Common myeloid progenitor, CD34-positive (primary cell): ENCODE measurements around the gene BCL2L13.

Experiments
- CTCF ChIA-PET: fragments of 350-600 bp; sonication (Branson Sonifier 250); formaldehyde crosslinking; loops from one replicate; lab custom pipeline; 2021; ENCODE audit warnings: antibody characterized with exemption; lab: Charles Lee
- POLR2A ChIA-PET: fragments of 350-600 bp; sonication (Branson Sonifier 250); formaldehyde crosslinking; loops from one replicate; lab custom pipeline; 2021; ENCODE audit warnings: antibody characterized with exemption; lab: Charles Lee
- DNase-seq, 3 donors: peaks; one replicate each; pipeline versions ENCODE4 v3.0.0 to v3.0.0-alpha.2; 2013
- H3K27ac ChIP-seq, 2 experiments: 1 replicate in 1 of 2; 2 replicates in 1 of 2; pipeline ENCODE4 v1.7.0; 2013; ENCODE audit warnings: inconsistent platforms in 2 of 2, low read length in 2 of 2, mild to moderate bottlenecking in 2 of 2, low read depth in 1 of 2, moderate library complexity in 1 of 2; ENCODE audit not compliant: severe bottlenecking in 2 of 2, insufficient read depth in 1 of 2, poor library complexity in 1 of 2
- H3K27me3 ChIP-seq, 5 experiments: replicated peaks in 2 of 5; 1 replicate in 3 of 5; 2 replicates in 2 of 5; pipeline versions ENCODE4 v1.6.1 to v1.7.0; 2013; ENCODE audit warnings: low read length in 4 of 5, mild to moderate bottlenecking in 2 of 5, moderate library complexity in 2 of 5, inconsistent platforms in 1 of 5; ENCODE audit not compliant: insufficient read depth in 5 of 5, control insufficient read depth in 4 of 5
- H3K36me3 ChIP-seq, 4 experiments: 1 replicate in 2 of 4; 2 replicates in 2 of 4; pipeline versions ENCODE4 v1.6.1 to v1.7.0; 2013; ENCODE audit warnings: low read length in 3 of 4, control low read depth in 1 of 4, mild to moderate bottlenecking in 1 of 4; ENCODE audit not compliant: control insufficient read depth in 4 of 4, insufficient read depth in 4 of 4
- H3K4me1 ChIP-seq, 4 experiments: 1 replicate in 3 of 4; 2 replicates in 1 of 4; pipeline versions ENCODE4 v1.6.1 to v1.7.1; 2013; ENCODE audit warnings: low read length in 3 of 4, mild to moderate bottlenecking in 3 of 4, control low read depth in 1 of 4, inconsistent platforms in 1 of 4, moderate library complexity in 1 of 4; ENCODE audit not compliant: control insufficient read depth in 4 of 4, insufficient read depth in 4 of 4; ENCODE audit errors: control extremely low read depth in 1 of 4
- H3K4me3 ChIP-seq, 7 experiments: 1 replicate in 4 of 7; 2 replicates in 3 of 7; pipeline versions ENCODE4 v1.5.1 to v1.7.0; 2013; ENCODE audit warnings: mild to moderate bottlenecking in 7 of 7, low read length in 6 of 7, moderate library complexity in 6 of 7, inconsistent platforms in 2 of 7, low read depth in 2 of 7, control low read depth in 1 of 7; ENCODE audit not compliant: insufficient read depth in 4 of 7, control insufficient read depth in 1 of 7; ENCODE audit errors: extremely low read depth in 1 of 7
- H3K9me3 ChIP-seq, 5 experiments: 1 replicate in 4 of 5; 2 replicates in 1 of 5; pipeline versions ENCODE4 v1.6.1 to v1.7.1; 2013; ENCODE audit warnings: low read length in 4 of 5, mild to moderate bottlenecking in 2 of 5, inconsistent platforms in 1 of 5, low read depth in 1 of 5, moderate library complexity in 1 of 5; ENCODE audit not compliant: control insufficient read depth in 4 of 5, insufficient read depth in 2 of 5; ENCODE audit errors: control extremely low read depth in 1 of 5
- WGBS: methylation state at CpG from one replicate; pipeline ENCODE4 v1.1.5; 2013; ENCODE audit not compliant: insufficient coverage; 5-methylcytosine and 5-hydroxymethylcytosine counted together

The BCL2L13 gene

GRCh38 chr22:17774206-17774925, 135.8 kb downstream of the BCL2L13 start, which contains the start of gene BID:
Gene BID (minus strand): TSS chr22:17774469. CDS start chr22:17750116, 24,353 bp downstream.
- WGBS = under 1% methylated on average over 32 of the region's 64 CpGs
- no peaks in the 10 kb centered on the region for H3K27me3 ChIP-seq
- ChIA-PET CTCF (interaction anchor here (1.7 to 5.5 kb wide), 2 partner anchors 11 to 22 kb away, joined by 5 to 47 read pairs; no protein-coding TSS in a partner anchor), POLR2A (interaction anchor here (1.0 to 1.2 kb wide), 2 partner anchors 11 to 308 kb away, joined by 3 read pairs; no protein-coding TSS in a partner anchor)
- H3K4me3 ChIP-seq = peak within 1 kb of the TSS; percentile 59 to 80 (median 76)
- H3K27ac ChIP-seq = peak within 1 kb of the TSS in 1 of 2 experiments; percentile 64
- peaks cover 4 to 86% (median 74%) of the 10 kb centered on the region in 4 experiments for H3K4me1 ChIP-seq
- peaks cover 0 to 8% (median 2%) of the 10 kb centered on the region in 4 experiments for H3K36me3 ChIP-seq
- no peaks in the 10 kb centered on the region for H3K9me3 ChIP-seq
- peak; percentile 48 to 76 (median 57) for DNase-seq

- POLR2A ChIA-PET = no interaction called here
- CTCF ChIA-PET = no interaction called here
- Histone ChIP-seq H3K9me3 (no peaks in the 10 kb centered on the region), H3K27me3 (no peaks in the 10 kb centered on the region), H3K36me3 (peaks cover 0 to 4% (median 0%) of the 10 kb centered on the region in 4 experiments), H3K4me3 (peak overlapping the region in 5 of 7 experiments; percentile 43 to 80 (median 75)), H3K27ac (peak overlapping the region in 1 of 2 experiments; percentile 25), H3K4me1 (peaks cover 4 to 86% (median 73%) of the 10 kb centered on the region in 4 experiments)
- DNase-seq = no peak
- WGBS = 92% methylated on average over 26 of the region's 27 CpGs
Observed at GRCh38 chr22:17774926-17775685, 136.5 kb downstream of the BCL2L13 start.

DNA sequence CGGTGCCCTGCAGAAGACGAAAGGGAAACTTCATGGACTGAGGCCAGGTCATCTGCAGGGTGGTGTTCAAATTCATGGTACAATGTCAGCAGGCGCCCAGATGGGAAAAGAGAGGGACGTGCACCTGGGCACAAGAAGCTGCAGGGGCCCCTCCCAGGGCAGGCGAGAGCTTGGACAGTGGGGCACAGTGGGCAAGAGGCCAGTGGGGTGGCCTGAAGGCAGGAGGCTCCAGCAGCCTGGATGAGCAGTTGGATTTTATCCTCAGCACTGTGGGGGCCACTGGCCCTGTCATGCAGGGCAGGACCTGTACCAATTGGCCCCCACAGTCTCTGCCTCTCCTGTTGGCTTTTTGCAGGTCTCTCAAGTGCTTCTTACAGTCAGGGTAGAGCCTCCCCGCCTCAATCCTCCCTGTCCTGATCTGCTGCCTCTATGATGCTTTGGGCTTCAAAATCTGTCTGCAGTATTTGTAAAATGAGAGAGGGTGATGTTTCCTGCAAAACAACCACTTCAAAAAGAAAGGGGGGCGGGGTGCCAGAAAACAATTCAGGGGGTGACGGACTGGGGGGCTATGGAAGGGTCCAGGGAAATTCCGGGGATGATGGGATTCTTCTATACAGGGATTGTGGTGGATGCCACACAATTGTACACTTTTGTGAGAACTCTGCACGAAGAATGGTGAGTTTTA, 137.4 kb downstream of the BCL2L13 start:
- 89% methylated on average over 7 of the region's 10 CpGs for WGBS
- Histone ChIP-seq H3K4me3 (no peak overlapping the region), H3K27me3 (no peaks in the 10 kb centered on the region), H3K27ac (no peak overlapping the region), H3K9me3 (no peaks in the 10 kb centered on the region), H3K4me1 (peaks cover 4 to 86% (median 73%) of the 10 kb centered on the region in 4 experiments), H3K36me3 (no peaks in the 10 kb centered on the region)
- ChIA-PET POLR2A (no interaction called here), CTCF (interaction anchor here (1.0 to 1.7 kb wide), 2 partner anchors 10 to 11 kb away, joined by 3 to 5 read pairs; no protein-coding TSS in a partner anchor)
- no peak for DNase-seq

GRCh38 chr22:17777005-17777716, 138.6 kb downstream of the BCL2L13 start:
- WGBS = 24% methylated on average over 27 of the region's 27 CpGs
- Histone ChIP-seq H3K4me3 (peak overlapping the region; percentile 15 to 81 (median 65)), H3K27me3 (no peaks in the 10 kb centered on the region), H3K36me3 (no peaks in the 10 kb centered on the region), H3K27ac (peak overlapping the region; percentile 72 to 84), H3K9me3 (no peaks in the 10 kb centered on the region), H3K4me1 (peaks cover 4 to 86% (median 76%) of the 10 kb centered on the region in 4 experiments)
- POLR2A ChIA-PET = interaction anchor here (1.1 kb wide), 1 partner anchor 14 kb away, joined by 4 read pairs; no protein-coding TSS in a partner anchor
- CTCF ChIA-PET = interaction anchor here (1.0 to 4.1 kb wide), 5 partner anchors 9 to 34 kb away, joined by 3 to 23 read pairs (median 4); no protein-coding TSS in a partner anchor
- peak; percentile 82 to 96 (median 94) for DNase-seq

GRCh38 chr22:17777717-17778044, 139.1 kb downstream of the BCL2L13 start:
- CTCF ChIA-PET = interaction anchor here (1.0 to 4.1 kb wide), 5 partner anchors 8 to 34 kb away, joined by 3 to 23 read pairs (median 4); no protein-coding TSS in a partner anchor
- POLR2A ChIA-PET = interaction anchor here (0.7 to 1.1 kb wide), 2 partner anchors 14 to 37 kb away, joined by 3 to 4 read pairs; no protein-coding TSS in a partner anchor
- Histone ChIP-seq H3K36me3 (no peaks in the 10 kb centered on the region), H3K9me3 (no peaks in the 10 kb centered on the region), H3K27ac (peak overlapping the region; percentile 72 to 84), H3K27me3 (no peaks in the 10 kb centered on the region), H3K4me3 (peak overlapping the region; percentile 15 to 81 (median 65)), H3K4me1 (peaks cover 4 to 86% (median 76%) of the 10 kb centered on the region in 4 experiments)
- 31% methylated on average over 3 of the region's 6 CpGs for WGBS
- DNase-seq = no peak

DNA sequence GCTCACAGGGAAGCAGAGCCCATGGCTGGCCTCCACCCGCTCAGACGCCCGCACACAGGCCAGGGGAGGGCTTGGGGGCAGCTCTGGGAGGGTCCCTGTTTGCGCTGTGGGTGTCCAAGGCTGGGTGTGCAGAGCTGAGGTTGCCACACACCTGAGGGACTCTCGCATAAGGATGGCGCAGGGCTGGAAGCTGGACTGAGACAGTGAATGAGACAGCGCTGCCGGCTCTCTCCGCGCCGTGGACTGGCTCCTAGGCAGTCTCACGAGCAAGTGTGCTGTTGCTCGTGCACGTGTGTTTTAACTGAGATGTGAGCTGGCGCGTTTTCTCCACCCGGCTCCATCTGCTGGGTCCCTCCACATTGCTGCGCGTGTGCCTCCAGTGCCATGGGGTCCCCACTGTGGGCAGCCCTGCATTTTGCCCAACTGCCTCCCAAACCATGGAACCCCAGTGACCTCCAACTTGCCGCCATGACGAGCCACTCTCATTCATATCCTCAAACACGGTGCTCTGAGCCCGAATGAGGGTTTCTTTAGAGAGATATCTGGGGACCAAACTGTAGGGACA, 139.9 kb downstream of the BCL2L13 start:
- Histone ChIP-seq H3K9me3 (no peaks in the 10 kb centered on the region), H3K4me3 (peak overlapping the region in 3 of 7 experiments; percentile 28 to 81 (median 72)), H3K36me3 (no peaks in the 10 kb centered on the region), H3K27me3 (no peaks in the 10 kb centered on the region), H3K4me1 (peaks cover 4 to 79% (median 69%) of the 10 kb centered on the region in 4 experiments), H3K27ac (no peak overlapping the region)
- ChIA-PET POLR2A (no interaction called here), CTCF (interaction anchor here (0.8 to 4.1 kb wide), 4 partner anchors 8 to 37 kb away, joined by 3 to 23 read pairs (median 4); no protein-coding TSS in a partner anchor)
- 100% methylated on average over 21 of the region's 23 CpGs for WGBS
- no peak for DNase-seq
